Endodermal cell (in vitro differentiated cells): ENCODE results near the gene CRYBG3. TPM values are rescaled to one million over a fixed set of nuclear protein-coding genes. Genes with fewer than 3 reads are reported as not detected.

Source experiments
- DNase-seq: peaks from one replicate; pipeline ENCODE4 v3.0.0-alpha.2; 2017
- H3K27ac ChIP-seq: 2 replicates; pipeline ENCODE4 v1.5.1; 2013; ENCODE audit warnings: mild to moderate bottlenecking, low read depth, low read length, moderate library complexity
- H3K27me3 ChIP-seq: 2 replicates; pipeline ENCODE4 v1.6.1; 2013; ENCODE audit warnings: mild to moderate bottlenecking, low read length, moderate library complexity; ENCODE audit not compliant: insufficient read depth, control insufficient read depth, poor library complexity, severe bottlenecking
- H3K36me3 ChIP-seq: 2 replicates; pipeline ENCODE4 v1.7.0; 2013; ENCODE audit warnings: mild to moderate bottlenecking, low read length, moderate library complexity; ENCODE audit not compliant: control insufficient read depth, insufficient read depth
- H3K4me1 ChIP-seq: one replicate; pipeline ENCODE4 v1.7.0; 2013; ENCODE audit warnings: low read length; ENCODE audit not compliant: control insufficient read depth, insufficient read depth
- H3K4me3 ChIP-seq: 2 replicates; pipeline ENCODE4 v1.5.1; 2013; ENCODE audit warnings: mild to moderate bottlenecking, low read length, moderate library complexity
- H3K9ac ChIP-seq: 2 replicates; pipeline ENCODE4 v1.6.1; 2013; ENCODE audit warnings: mild to moderate bottlenecking, low read length, moderate library complexity; ENCODE audit not compliant: poor library complexity, severe bottlenecking; ENCODE audit errors: extremely low read depth
- H3K9me3 ChIP-seq: 2 replicates; pipeline ENCODE4 v1.6.1; 2013; ENCODE audit warnings: mild to moderate bottlenecking, low read length, moderate library complexity; ENCODE audit not compliant: control insufficient read depth
- H3K27ac Mint-ChIP-seq: 2 replicates; pipeline ENCODE4 v1.8.0; 2020; ENCODE audit warnings: mixed read lengths
- H3K27me3 Mint-ChIP-seq: 2 replicates; pipeline ENCODE4 v1.8.0; 2021; ENCODE audit warnings: mild to moderate bottlenecking, mixed read lengths; ENCODE audit not compliant: insufficient read depth
- H3K36me3 Mint-ChIP-seq: 2 replicates; pipeline ENCODE4 v1.8.0; 2020; ENCODE audit warnings: low read depth, mixed read lengths
- H3K4me1 Mint-ChIP-seq: 2 replicates; pipeline ENCODE4 v1.8.0; 2020; ENCODE audit warnings: mixed read lengths
- H3K4me3 Mint-ChIP-seq: 2 replicates; pipeline ENCODE4 v1.8.0; 2020; ENCODE audit warnings: mild to moderate bottlenecking, moderate library complexity, mixed read lengths
- H3K9me3 Mint-ChIP-seq: 2 replicates; pipeline ENCODE4 v1.8.0; 2020; ENCODE audit warnings: mild to moderate bottlenecking, mixed read lengths
- WGBS, 2 experiments: methylation state at CpG; one replicate each; pipeline versions ENCODE4 v1.1.5 to v1.1.7; 2013; ENCODE audit warnings: missing lambda C conversion rate in 2 of 2, mixed read lengths in 1 of 2; ENCODE audit not compliant: insufficient coverage in 1 of 2, insufficient read length in 1 of 2; 5-methylcytosine and 5-hydroxymethylcytosine counted together
- total RNA-seq, 2 donors: library from RNA; stranded (reverse); fragmentation: NEBNext Ultra II Directional in 1 of 2; extraction: Animal tissue kit (Norgen Biotek cat#: 25700) in 1 of 2; gene quantifications; 2 replicates in 1 of 2; 3 replicates in 1 of 2; pipeline ENCODE4 v1.2.1, GENCODE V29; 2021
- TF ChIP-seq, protein P1 (sequence below): fragments of 200-600 bp; sonication (generic); conservative IDR thresholded peaks from 2 replicates; pipeline ENCODE4 v1.5.0; 2021; ENCODE audit warnings: antibody characterized with exemption, mild to moderate bottlenecking

Gene CRYBG3
- total RNA-seq, 2 donors from 2014 or later, result 9.7 to 10.8 TPM

- H3K27me3 Mint-ChIP-seq, result no peaks in the 10 kb centered on the region
- peaks cover 7% of the 10 kb centered on the region for H3K36me3 Mint-ChIP-seq
- no peaks in the 10 kb centered on the region for H3K4me1 ChIP-seq
- H3K9me3 Mint-ChIP-seq, result no peaks in the 10 kb centered on the region
- no peak for DNase-seq
- H3K27ac ChIP-seq, result no peak overlapping the region
- no peak overlapping the region for H3K27ac Mint-ChIP-seq
- H3K4me3 Mint-ChIP-seq, result no peak overlapping the region
- H3K4me1 Mint-ChIP-seq, result peaks cover 3% of the 10 kb centered on the region
- no peaks in the 10 kb centered on the region for H3K9me3 ChIP-seq
- no peaks in the 10 kb centered on the region for H3K36me3 ChIP-seq
- H3K27me3 ChIP-seq, result no peaks in the 10 kb centered on the region
- TF ChIP-seq, protein P1, sequence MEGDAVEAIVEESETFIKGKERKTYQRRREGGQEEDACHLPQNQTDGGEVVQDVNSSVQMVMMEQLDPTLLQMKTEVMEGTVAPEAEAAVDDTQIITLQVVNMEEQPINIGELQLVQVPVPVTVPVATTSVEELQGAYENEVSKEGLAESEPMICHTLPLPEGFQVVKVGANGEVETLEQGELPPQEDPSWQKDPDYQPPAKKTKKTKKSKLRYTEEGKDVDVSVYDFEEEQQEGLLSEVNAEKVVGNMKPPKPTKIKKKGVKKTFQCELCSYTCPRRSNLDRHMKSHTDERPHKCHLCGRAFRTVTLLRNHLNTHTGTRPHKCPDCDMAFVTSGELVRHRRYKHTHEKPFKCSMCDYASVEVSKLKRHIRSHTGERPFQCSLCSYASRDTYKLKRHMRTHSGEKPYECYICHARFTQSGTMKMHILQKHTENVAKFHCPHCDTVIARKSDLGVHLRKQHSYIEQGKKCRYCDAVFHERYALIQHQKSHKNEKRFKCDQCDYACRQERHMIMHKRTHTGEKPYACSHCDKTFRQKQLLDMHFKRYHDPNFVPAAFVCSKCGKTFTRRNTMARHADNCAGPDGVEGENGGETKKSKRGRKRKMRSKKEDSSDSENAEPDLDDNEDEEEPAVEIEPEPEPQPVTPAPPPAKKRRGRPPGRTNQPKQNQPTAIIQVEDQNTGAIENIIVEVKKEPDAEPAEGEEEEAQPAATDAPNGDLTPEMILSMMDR, result no peak
- no peak overlapping the region for H3K9ac ChIP-seq
- no peak overlapping the region for H3K4me3 ChIP-seq
These were observed 58.5 kb downstream of the CRYBG3 start for GRCh38 chr3:97880267-97880666.

- H3K27me3 ChIP-seq, result no peaks in the 10 kb centered on the region
- H3K9ac ChIP-seq, result no peak overlapping the region
- H3K27ac Mint-ChIP-seq, result no peak overlapping the region
- no peak overlapping the region for H3K4me3 Mint-ChIP-seq
- no peaks in the 10 kb centered on the region for H3K4me1 ChIP-seq
- H3K4me1 Mint-ChIP-seq, result peaks cover 3% of the 10 kb centered on the region
- H3K9me3 ChIP-seq, result no peaks in the 10 kb centered on the region
- TF ChIP-seq, protein P1, result no peak
- no peak overlapping the region for H3K27ac ChIP-seq
- peaks cover 29% of the 10 kb centered on the region for H3K36me3 Mint-ChIP-seq
- H3K27me3 Mint-ChIP-seq, result no peaks in the 10 kb centered on the region
- no peaks in the 10 kb centered on the region for H3K9me3 Mint-ChIP-seq
- H3K36me3 ChIP-seq, result no peaks in the 10 kb centered on the region
- WGBS, 2 experiments, result 92% methylated on average over 4 to 5 of the region's 5 CpGs
- no peak overlapping the region for H3K4me3 ChIP-seq
- no peak for DNase-seq
These were observed 61.3 kb downstream of the CRYBG3 start for GRCh38 chr3:97882975-97883598.

GRCh38 chr3:97883736-97884135 lies 61.9 kb downstream of the CRYBG3 start:
- 67 to 80% methylated on average over 1 to 4 of the region's 4 CpGs for WGBS, 2 experiments
- H3K27me3 ChIP-seq, result no peaks in the 10 kb centered on the region
- H3K27ac Mint-ChIP-seq, result no peak overlapping the region
- H3K4me1 ChIP-seq, result no peaks in the 10 kb centered on the region
- H3K27ac ChIP-seq, result no peak overlapping the region
- no peak overlapping the region for H3K4me3 Mint-ChIP-seq
- no peak for DNase-seq
- TF ChIP-seq, protein P1, result no peak
- H3K9me3 Mint-ChIP-seq, result no peaks in the 10 kb centered on the region
- H3K36me3 Mint-ChIP-seq, result peaks cover 29% of the 10 kb centered on the region
- H3K9me3 ChIP-seq, result no peaks in the 10 kb centered on the region
- peaks cover 3% of the 10 kb centered on the region for H3K4me1 Mint-ChIP-seq
- H3K9ac ChIP-seq, result no peak overlapping the region
- no peak overlapping the region for H3K4me3 ChIP-seq
- no peaks in the 10 kb centered on the region for H3K27me3 Mint-ChIP-seq
- no peaks in the 10 kb centered on the region for H3K36me3 ChIP-seq
